RWPE1 (cell line): ENCODE measurements around the gene CENPO.

ENCODE experiments used
- CTCF ChIA-PET: fragments of 350-600 bp; sonication (Branson Sonifier 250); formaldehyde crosslinking; extraction: SDS; loops from one replicate; lab custom pipeline; 2021; lab: Yijun Ruan, JAX
- POLR2A ChIA-PET: fragments of 400-600 bp; formaldehyde crosslinking; extraction: SDS; loops from one replicate; lab custom pipeline; 2020; ENCODE audit warnings: antibody characterized with exemption; ENCODE audit not compliant: low non-redundant PET; lab: Yijun Ruan, JAX
- DNase-seq: peaks from one replicate; pipeline ENCODE4 v3.0.0; 2012; ENCODE audit warnings: low spot score
- H3K27ac ChIP-seq: fragments of 450-650 bp; 2 replicates; pipeline ENCODE4 v1.5.1; 2017
- TF ChIP-seq, protein P1 (sequence below): fragments of 450-650 bp; conservative IDR thresholded peaks from 2 replicates; pipeline ENCODE4 v1.5.1; 2017; ENCODE audit warnings: low read depth, mild to moderate bottlenecking

Gene CENPO

GRCh38 chr2:24870440-24870839 lies 77.2 kb downstream of the CENPO start:
- TF ChIP-seq, protein P1, sequence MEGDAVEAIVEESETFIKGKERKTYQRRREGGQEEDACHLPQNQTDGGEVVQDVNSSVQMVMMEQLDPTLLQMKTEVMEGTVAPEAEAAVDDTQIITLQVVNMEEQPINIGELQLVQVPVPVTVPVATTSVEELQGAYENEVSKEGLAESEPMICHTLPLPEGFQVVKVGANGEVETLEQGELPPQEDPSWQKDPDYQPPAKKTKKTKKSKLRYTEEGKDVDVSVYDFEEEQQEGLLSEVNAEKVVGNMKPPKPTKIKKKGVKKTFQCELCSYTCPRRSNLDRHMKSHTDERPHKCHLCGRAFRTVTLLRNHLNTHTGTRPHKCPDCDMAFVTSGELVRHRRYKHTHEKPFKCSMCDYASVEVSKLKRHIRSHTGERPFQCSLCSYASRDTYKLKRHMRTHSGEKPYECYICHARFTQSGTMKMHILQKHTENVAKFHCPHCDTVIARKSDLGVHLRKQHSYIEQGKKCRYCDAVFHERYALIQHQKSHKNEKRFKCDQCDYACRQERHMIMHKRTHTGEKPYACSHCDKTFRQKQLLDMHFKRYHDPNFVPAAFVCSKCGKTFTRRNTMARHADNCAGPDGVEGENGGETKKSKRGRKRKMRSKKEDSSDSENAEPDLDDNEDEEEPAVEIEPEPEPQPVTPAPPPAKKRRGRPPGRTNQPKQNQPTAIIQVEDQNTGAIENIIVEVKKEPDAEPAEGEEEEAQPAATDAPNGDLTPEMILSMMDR, result no peak
- ChIA-PET POLR2A (no interaction called here), CTCF (no interaction called here)
- DNase-seq, result no peak
- no peak overlapping the region for H3K27ac ChIP-seq

- H3K27ac ChIP-seq, result no peak overlapping the region
- TF ChIP-seq, protein P1, result no peak
- DNase-seq, result no peak
- CTCF ChIA-PET, result interaction anchor here (0.7 kb wide), 1 partner anchor 46 kb away, joined by 3 read pairs; no protein-coding TSS in a partner anchor
- POLR2A ChIA-PET, result no interaction called here
Observed at GRCh38 chr2:24870891-24871705, 77.9 kb downstream of the CENPO start.

GRCh38 chr2:24871852-24872333 lies 78.7 kb downstream of the CENPO start:
- no peak for DNase-seq
- POLR2A ChIA-PET, result no interaction called here
- TF ChIP-seq, protein P1, result no peak
- CTCF ChIA-PET, result no interaction called here
- no peak overlapping the region for H3K27ac ChIP-seq
